Measurements from ENCODE around the gene GATAD2A.
A peak's percentile ranks its signal among the peaks of the same experiment; 100 is the strongest.

GATAD2A gene

DNA sequence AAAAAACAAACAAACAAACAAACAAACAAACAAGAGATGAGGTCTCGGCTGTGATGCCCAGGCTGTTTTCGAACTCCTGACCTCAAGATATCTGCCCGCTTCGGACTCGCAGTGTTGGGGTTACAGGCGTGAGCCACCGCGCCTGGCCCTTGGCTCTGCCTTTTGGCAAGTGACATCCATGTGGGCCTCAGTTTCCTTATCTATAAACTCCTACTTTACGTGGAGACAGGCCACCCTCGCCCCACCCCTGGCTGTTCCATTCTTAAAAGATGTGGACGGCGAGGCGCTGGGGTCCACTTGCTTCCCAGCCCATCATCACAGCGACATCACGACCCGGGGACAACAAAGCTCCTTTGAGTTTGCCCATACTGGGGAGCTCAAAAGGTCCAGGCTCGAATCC lies 108.2 kb downstream of the GATAD2A start:
- no peak for DNase-seq (ENCODE audit: low spot score)
- Mint-ChIP-seq H3K27ac (no peak overlapping the region), H3K4me3 (no peak overlapping the region), H3K9me3 (no peaks in the 10 kb centered on the region), H3K36me3 (ENCODE audit: low read depth) (peaks cover 4% of the 10 kb centered on the region), H3K4me1 (ENCODE audit: low read depth) (no peaks in the 10 kb centered on the region), H3K27me3 (ENCODE audit: low read depth) (no peaks in the 10 kb centered on the region)

DNA sequence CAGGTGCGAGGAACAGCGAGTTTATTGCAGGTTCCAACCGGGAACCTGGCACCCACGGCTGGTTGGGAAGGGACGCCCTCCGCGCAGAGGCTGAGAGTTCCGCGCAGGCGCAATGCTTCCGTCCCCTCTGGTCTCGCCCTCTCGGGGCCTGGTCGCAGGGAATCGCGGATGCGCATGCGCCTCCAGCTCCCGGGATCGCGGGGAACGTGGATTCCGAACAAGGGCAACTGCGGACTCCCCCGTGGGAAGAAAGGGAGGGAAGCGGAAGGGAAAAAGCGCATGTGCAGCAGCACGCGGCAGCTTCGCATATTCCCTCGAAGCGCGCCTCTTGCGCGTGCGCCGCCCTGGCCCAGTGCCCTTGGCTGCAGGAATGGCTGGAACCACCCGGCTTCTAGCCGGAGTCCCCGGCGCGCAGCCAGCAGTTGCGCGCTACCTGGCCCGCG lies 108.8 kb downstream of the GATAD2A start:
- H3K4me1 Mint-ChIP-seq (ENCODE audit: low read depth): peaks cover 2% of the 10 kb centered on the region
- H3K4me3 Mint-ChIP-seq: peak overlapping the region; percentile 45
- H3K27me3 Mint-ChIP-seq (ENCODE audit: low read depth): no peaks in the 10 kb centered on the region
- peaks cover 6% of the 10 kb centered on the region for H3K36me3 Mint-ChIP-seq (ENCODE audit: low read depth)
- H3K9me3 Mint-ChIP-seq: no peaks in the 10 kb centered on the region
- no peak for DNase-seq (ENCODE audit: low spot score)
- no peak overlapping the region for H3K27ac Mint-ChIP-seq

DNA sequence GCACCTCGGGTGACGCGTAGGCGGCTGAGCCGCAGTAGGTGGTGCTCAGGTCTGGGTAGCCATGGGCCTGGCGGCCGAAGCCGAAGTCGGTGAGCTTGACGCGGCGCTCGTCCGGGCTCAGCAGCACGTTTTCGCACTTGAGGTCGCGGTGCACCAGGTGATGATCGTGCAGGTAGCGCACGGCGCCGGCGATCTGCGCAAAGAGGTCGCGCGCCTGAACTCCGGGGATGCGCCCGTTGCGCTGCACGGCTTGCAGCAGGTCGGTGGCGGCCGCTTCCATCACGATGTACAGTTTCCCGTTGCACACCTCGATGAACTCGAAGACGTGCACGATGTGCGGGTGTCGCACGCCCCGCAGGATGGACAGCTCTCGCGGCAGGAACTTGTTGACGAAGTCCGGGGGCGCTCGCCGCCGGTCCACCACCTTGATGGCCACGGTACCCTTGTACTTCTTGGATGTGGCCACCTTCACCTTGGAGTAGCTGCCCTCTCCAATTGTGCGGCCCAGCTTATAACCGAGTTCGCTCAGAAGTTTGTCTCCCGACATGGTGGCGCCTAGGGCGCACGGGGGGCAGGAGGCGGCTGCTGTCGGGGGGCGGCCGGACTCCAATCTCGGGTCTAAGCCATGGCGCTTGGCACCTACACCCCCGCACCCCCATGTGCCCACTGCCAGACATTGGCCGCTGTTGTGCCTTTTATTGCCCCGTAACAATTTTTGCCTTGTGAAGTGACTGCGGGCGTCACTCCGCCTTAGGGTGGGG lies 109.6 kb downstream of the GATAD2A start, which contains the start of gene TSSK6:
TSSK6 (minus strand) TSS at position 668 of the 761 bp plus-strand sequence; CDS start at position 547, 121 bp downstream.
- DNase-seq (ENCODE audit: low spot score): no peak
- no peaks in the 10 kb centered on the region for H3K27me3 Mint-ChIP-seq (ENCODE audit: low read depth)
- H3K9me3 Mint-ChIP-seq: no peaks in the 10 kb centered on the region
- peak within 1 kb of the TSS; percentile 94 for H3K4me3 Mint-ChIP-seq
- H3K36me3 Mint-ChIP-seq (ENCODE audit: low read depth): peaks cover 13% of the 10 kb centered on the region
- peaks cover 6% of the 10 kb centered on the region for H3K4me1 Mint-ChIP-seq (ENCODE audit: low read depth)
- H3K27ac Mint-ChIP-seq: peak within 1 kb of the TSS; percentile 94

DNA sequence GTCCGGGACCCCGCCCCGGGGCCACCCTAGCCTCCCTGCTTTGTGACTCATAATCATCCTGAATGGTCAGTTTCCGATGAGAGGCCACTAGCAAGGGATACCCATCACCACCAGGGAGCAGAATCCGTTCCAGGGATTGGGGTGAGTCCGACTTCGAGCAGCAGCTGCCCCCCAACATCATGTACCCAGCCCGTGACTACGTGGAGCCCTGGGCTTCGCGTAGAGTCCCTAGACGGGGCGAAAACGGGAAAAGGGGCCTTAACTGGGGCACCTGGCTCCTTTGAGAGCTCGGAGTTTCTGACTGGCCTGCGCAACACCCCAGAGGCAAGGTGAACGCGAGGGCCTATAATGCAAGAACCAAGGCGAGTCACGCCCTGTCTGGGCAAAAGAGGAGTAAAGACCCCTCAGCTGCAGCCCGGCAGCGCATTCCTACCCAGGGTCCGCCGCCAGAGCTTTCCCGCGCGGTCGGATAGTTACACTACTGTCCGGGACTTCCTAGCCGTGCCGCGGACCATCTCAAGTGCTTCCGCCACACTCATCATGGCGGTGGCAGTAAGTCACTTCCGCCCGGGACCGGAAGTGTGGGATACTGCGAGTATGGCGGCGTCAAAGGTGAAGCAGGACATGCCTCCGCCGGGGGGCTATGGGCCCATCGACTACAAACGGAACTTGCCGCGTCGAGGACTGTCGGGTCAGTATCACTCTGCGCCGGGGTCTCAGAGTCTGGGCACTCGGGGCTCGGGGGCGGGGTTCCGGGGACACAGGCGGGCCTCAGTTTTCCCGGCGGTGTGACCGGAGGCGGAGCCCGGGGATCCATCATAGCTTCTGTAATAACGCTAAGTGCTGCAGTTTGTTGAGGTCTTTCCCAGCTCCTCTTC lies 110.4 kb downstream of the GATAD2A start, which contains the start of gene NDUFA13:
NDUFA13 (plus strand) TSS at position 584 of the 878 bp plus-strand sequence; CDS start at position 598, 14 bp downstream.
- no peaks in the 10 kb centered on the region for H3K9me3 Mint-ChIP-seq
- peak within 1 kb of the TSS; percentile 94 for H3K4me3 Mint-ChIP-seq
- peak within 1 kb of the TSS; percentile 94 for H3K27ac Mint-ChIP-seq
- H3K36me3 Mint-ChIP-seq (ENCODE audit: low read depth): peaks cover 20% of the 10 kb centered on the region
- H3K27me3 Mint-ChIP-seq (ENCODE audit: low read depth): no peaks in the 10 kb centered on the region
- peak; percentile 93 for DNase-seq (ENCODE audit: low spot score)
- H3K4me1 Mint-ChIP-seq (ENCODE audit: low read depth): peaks cover 10% of the 10 kb centered on the region

DNA sequence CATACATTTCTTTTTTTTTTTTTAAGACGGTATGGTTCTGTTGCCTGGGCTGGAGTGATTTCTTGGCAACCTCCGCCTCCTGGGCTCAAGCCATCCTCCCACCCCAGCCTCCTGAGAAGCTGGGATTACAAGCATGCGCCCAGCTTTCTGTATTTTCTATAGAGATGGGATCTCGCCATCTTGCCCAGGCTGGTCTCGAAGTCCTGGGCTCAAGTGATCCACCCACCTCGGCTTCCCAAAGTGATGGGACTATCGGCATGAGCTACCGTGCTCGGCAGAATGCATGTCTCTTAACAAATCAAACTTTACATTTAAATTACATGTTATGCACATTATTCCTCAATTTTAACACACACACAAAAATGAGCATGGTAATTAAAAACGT lies 111.8 kb downstream of the GATAD2A start:
- Mint-ChIP-seq H3K36me3 (ENCODE audit: low read depth) (peaks cover 23% of the 10 kb centered on the region), H3K4me3 (peak overlapping the region; percentile 94), H3K4me1 (ENCODE audit: low read depth) (peaks cover 12% of the 10 kb centered on the region), H3K9me3 (no peaks in the 10 kb centered on the region), H3K27ac (peak overlapping the region; percentile 94), H3K27me3 (ENCODE audit: low read depth) (no peaks in the 10 kb centered on the region)
- DNase-seq (ENCODE audit: low spot score): no peak

DNA sequence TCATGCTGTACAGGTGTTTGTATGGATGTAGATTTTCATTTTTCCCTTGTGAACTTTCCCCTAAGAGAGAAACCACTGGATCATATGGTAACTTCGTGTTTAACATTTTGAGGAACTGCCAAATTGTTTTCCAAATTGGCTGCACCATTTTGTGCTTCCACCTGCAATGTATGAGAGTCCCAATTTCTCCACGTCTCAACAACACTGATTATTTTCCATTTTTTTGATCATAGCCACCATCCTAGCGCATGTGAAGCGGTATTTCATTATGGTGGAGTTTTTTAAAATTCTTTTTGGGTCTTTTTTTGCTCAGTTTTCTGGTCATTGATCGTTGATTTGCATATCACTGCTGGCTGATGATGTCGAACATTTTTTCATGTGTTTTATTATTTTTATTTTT lies 115.5 kb downstream of the GATAD2A start:
- Mint-ChIP-seq H3K27ac (no peak overlapping the region), H3K4me1 (ENCODE audit: low read depth) (peaks cover 14% of the 10 kb centered on the region), H3K27me3 (ENCODE audit: low read depth) (no peaks in the 10 kb centered on the region), H3K9me3 (no peaks in the 10 kb centered on the region), H3K4me3 (no peak overlapping the region), H3K36me3 (ENCODE audit: low read depth) (peaks cover 28% of the 10 kb centered on the region)
- DNase-seq (ENCODE audit: low spot score): no peak

DNA sequence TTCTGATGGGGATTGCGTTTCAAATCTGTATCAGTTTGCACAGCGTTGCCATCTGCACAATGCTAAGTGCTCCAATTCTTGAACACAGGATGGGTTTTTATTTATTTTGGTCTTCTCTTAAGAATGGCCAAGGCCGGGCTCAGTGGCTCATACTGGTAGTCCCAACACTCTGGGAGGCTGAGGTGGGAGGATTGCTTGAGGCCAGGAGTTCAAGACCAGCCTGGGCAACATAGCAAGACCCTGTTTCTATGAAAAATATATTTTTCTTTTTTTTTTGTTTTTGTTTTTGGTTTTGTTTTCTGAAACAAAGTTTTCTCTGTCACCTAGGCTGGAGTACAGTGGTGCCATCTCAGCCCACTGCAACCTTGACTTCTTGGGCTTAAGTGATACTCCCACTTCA lies 117.7 kb downstream of the GATAD2A start:
- Mint-ChIP-seq H3K9me3 (no peaks in the 10 kb centered on the region), H3K4me1 (ENCODE audit: low read depth) (peaks cover 14% of the 10 kb centered on the region), H3K36me3 (ENCODE audit: low read depth) (peaks cover 32% of the 10 kb centered on the region), H3K27ac (no peak overlapping the region), H3K27me3 (ENCODE audit: low read depth) (no peaks in the 10 kb centered on the region), H3K4me3 (no peak overlapping the region)
- DNase-seq (ENCODE audit: low spot score): no peak

DNA sequence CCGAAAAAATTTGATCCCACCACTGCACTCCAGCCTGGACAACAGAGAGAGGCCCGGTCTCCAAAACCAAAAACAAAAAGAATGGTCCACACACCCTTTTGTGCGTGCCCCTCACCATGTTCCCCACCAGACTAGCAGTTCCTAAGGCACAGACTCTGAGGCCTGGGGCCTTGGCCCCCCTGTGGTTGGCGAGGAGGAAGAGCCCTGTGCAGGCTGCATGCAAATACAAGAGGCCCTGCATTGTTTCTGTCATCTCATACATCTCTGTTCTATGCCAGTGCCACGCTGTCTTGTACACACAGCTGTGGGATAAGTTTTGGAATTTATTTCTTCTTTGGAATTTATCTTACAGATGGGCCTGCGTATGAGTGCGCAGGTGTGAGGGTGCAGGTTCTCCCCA lies 118.6 kb downstream of the GATAD2A start:
- H3K4me1 Mint-ChIP-seq (ENCODE audit: low read depth): peaks cover 14% of the 10 kb centered on the region
- H3K27me3 Mint-ChIP-seq (ENCODE audit: low read depth): no peaks in the 10 kb centered on the region
- no peaks in the 10 kb centered on the region for H3K9me3 Mint-ChIP-seq
- H3K4me3 Mint-ChIP-seq: no peak overlapping the region
- DNase-seq (ENCODE audit: low spot score): no peak
- H3K36me3 Mint-ChIP-seq (ENCODE audit: low read depth): peaks cover 35% of the 10 kb centered on the region
- no peak overlapping the region for H3K27ac Mint-ChIP-seq

DNA sequence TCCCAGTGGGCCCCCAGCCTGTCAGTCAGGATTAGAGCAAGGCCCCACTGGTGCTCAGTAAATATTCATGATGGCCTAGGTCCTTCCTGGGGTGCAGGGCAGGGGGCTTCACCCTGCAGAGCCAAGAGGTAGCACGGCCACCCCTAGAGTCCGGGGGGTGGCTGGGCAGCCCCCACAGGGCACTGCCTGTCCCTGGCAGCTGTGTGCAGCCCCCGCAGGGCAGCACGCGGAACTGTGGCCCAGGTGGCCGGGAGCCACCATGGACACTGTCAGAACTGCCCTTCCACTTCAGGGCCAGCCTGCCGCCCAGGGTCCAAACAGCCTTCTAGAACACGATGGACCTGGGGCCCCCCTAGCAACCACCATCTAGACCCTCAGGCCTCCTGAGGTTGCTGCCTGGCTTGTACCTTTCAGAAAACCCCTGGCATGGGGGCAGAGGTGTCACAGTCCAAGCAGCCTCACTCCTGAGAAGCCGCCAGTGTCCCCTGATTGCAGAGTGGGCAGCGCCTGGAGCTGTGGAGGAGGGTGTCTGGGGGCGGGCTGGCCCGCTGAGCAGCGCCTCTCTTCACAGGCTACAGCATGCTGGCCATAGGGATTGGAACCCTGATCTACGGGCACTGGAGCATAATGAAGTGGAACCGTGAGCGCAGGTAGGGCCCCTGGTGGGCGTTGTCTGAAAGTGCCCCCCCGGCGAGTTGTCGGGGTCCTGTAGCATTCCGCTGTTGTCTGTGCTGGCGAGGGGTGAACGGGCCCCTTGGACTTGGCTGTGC lies 120.3 kb downstream of the GATAD2A start:
- Mint-ChIP-seq H3K27ac (no peak overlapping the region), H3K36me3 (ENCODE audit: low read depth) (peaks cover 21% of the 10 kb centered on the region), H3K4me3 (no peak overlapping the region), H3K27me3 (ENCODE audit: low read depth) (no peaks in the 10 kb centered on the region), H3K9me3 (no peaks in the 10 kb centered on the region), H3K4me1 (ENCODE audit: low read depth) (peaks cover 5% of the 10 kb centered on the region)
- no peak for DNase-seq (ENCODE audit: low spot score)

DNA sequence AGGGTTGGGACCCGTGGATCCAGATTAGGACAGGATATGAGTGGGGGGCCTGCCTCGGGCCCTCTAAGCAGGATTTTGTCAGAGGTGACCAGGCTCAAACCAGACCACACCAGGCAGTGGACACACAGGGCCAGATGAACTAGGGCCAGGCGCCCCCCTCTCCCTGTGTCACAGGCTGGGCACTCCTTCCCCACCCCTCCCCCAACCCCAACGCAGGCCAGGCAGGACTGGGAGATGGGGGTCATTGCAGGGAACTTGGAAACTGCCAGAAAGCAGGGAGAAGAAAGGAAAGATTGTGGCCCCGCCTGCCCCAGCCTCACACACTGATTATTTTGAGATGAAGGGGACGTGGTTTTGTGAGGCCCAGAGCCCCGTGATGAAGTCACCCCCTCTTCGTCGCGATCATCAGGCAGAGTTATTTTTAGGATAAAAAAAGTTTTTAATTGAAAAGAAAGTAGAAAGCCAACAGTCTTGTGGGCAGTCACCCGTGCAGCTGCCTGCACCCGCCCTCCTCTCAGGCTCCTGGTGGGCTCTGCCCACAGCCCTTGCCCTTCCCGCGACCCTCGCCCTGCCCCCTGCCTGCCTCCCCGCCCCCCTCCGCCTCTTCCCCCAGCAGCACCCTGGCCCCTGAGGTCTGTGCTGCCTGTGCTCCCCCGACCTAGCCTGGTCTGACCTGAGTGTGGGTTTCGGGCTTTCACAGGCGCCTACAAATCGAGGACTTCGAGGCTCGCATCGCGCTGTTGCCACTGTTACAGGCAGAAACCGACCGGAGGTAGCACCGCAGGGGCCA lies 121.3 kb downstream of the GATAD2A start:
- no peak overlapping the region for H3K27ac Mint-ChIP-seq

GRCh38 chr19:19527371-19527656 lies 121.8 kb downstream of the GATAD2A start:
- Mint-ChIP-seq H3K4me1 (ENCODE audit: low read depth) (peaks cover 4% of the 10 kb centered on the region), H3K36me3 (ENCODE audit: low read depth) (peaks cover 21% of the 10 kb centered on the region), H3K27ac (no peak overlapping the region), H3K9me3 (no peaks in the 10 kb centered on the region), H3K4me3 (no peak overlapping the region), H3K27me3 (ENCODE audit: low read depth) (no peaks in the 10 kb centered on the region)
- no peak for DNase-seq (ENCODE audit: low spot score)

More for the DNA sequence above, 121.3 kb downstream of the GATAD2A start:
- Mint-ChIP-seq H3K27me3 (ENCODE audit: low read depth) (no peaks in the 10 kb centered on the region), H3K4me3 (no peak overlapping the region), H3K9me3 (no peaks in the 10 kb centered on the region), H3K36me3 (ENCODE audit: low read depth) (peaks cover 18% of the 10 kb centered on the region), H3K4me1 (ENCODE audit: low read depth) (peaks cover 2% of the 10 kb centered on the region)
- DNase-seq (ENCODE audit: low spot score): no peak

DNA sequence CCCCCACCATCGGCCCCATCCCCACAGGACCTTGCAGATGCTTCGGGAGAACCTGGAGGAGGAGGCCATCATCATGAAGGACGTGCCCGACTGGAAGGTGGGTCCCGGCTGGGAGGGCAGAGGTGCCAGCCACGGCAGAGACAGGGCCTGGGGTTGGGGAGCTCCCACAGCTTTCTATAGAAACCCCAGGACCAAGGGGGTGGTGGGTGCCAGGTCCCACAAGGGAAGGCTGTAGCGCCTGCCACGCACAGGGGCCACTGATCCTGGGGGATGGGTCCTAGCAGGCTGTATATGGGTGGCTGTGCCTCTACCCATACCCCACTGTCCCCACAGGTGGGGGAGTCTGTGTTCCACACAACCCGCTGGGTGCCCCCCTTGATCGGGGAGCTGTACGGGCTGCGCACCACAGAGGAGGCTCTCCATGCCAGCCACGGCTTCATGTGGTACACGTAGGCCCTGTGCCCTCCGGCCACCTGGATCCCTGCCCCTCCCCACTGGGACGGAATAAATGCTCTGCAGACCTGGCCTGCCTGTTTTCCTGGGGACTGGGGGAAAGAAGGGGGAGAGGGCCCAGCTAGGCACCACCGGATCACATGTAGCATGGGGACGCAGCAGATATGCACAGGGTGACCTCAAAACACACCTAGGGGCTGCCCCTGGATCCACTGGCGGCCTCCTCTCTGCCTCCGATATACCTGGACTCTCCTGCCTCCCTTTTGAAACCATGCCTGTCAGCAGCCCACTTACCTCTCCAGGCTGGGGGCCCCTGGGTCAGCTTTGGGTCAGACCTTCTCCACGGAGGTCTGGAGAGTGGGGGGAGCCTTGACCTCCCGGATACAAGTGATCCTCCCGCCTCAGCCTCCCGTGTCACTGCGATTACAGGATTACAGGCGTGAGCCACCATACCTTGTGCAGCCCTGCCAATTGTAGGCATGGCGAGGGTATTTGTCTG lies 122.5 kb downstream of the GATAD2A start:
- Mint-ChIP-seq H3K36me3 (ENCODE audit: low read depth) (peaks cover 18% of the 10 kb centered on the region), H3K4me1 (ENCODE audit: low read depth) (peaks cover 4% of the 10 kb centered on the region), H3K27me3 (ENCODE audit: low read depth) (no peaks in the 10 kb centered on the region), H3K27ac (no peak overlapping the region), H3K4me3 (no peak overlapping the region), H3K9me3 (no peaks in the 10 kb centered on the region)
- no peak for DNase-seq (ENCODE audit: low spot score)

Measured in T-helper 2 cell treated with Interferon-gamma antibody and Interleukin-4, amounts not matched to agents 5 μg/mL and 100 μg/mL, for 36 hours (primary cell).